HuH-7 (cell line): ENCODE data around the gene YWHAQ.
"Not testable (repeated sequence)": the region's sequence is repeated elsewhere in the genome, so short reads cannot be mapped to it uniquely, and the experiment has no call there.

Source experiments
- DNase-seq: peaks from one replicate; pipeline ENCODE4 v3.0.0; 2011; ENCODE audit warnings: low spot score

YWHAQ gene

DNA sequence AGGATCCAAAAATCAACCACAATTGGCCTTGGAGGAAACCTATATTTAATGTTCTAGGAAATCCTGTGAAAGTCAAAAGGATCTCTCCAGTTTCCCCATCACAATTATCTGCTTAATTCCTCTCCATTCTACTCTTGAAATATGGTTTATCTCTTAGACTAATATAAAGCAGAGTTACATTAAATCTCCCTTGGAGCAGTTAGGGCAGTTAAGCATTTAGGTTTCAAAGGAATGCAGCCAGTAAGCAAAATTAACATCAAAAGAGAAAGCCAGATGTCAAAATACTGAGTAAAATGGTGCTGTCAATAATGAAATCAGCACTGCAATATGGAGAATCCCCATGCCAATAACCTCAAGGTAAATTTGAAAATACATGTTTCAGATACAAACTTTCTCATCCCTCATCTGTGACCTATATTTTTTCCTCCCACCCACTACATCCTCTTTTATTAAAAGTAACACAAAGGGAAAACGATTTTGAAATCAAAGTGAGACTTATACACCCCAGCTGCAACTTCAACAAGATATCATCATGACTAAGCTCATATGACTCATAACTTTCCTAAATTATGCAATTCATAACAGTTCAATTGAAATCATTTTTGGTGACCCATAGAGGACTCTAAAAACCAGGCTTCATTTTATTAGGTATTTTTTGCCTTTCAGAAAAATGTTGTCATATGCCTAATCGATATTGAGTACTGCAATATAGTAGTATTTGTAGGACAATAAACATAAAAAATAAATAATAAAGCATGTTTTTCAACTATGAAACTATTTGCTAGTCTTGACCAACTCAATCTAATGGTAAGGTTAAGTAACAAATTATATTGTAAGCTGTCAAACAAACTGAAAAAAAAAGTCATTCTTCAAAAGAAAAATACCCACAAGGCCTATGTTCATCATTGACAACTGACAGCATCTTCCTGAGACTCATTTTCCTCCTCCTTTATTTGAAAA, 78.3 kb downstream of the YWHAQ start:
- DNase-seq, result no peak

DNA sequence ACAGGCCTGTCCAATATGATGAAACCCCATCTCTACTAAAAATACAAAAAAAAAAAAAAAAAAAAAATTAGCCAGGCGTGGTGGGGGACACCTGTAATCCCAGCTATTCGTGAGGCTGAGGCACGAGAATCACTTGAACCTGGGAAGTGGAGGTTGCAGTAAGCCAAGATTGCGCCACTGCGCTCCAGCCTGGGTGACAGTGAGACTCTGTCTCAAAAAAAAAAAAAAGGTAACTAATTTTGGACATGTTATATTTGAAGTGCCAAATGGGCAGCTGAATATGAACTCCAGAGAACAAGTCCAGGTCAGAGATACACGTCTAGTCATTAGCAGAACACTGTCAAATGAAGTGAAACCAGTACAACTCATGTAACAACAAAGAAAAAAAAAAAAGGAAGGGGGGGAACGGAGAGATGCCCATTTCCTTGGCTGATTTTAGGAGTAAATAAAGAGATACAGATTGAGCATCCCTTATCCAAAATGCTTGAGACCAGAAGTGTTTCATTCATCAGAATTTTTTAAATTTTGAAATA, 79.9 kb downstream of the YWHAQ start:
- not testable (repeated sequence) for DNase-seq

DNA sequence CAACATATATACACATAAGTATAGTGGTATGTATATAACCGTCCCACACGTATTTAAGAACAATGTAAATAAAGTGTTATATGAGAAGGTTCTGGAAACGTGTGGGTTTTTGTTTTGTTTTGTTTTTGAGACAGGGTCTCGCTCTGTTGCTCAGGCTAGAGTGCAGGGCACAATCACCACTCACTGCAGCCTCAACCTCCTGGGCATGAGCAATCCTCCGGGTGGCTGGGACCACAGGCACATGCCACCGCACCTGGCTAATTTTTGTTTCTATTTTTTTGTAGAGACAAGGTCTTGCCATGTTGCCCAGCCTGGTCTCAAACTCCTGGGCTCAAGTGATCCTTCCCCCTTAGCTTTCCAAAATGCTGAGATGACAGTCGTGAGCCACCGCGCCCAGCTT, 81.4 kb downstream of the YWHAQ start:
- DNase-seq, result no peak

GRCh38 chr2:9548506-9548905, 82.3 kb downstream of the YWHAQ start:
- no peak for DNase-seq

- DNase-seq, result no peak
These were observed 83.4 kb downstream of the YWHAQ start for GRCh38 chr2:9547262-9547991.

DNA sequence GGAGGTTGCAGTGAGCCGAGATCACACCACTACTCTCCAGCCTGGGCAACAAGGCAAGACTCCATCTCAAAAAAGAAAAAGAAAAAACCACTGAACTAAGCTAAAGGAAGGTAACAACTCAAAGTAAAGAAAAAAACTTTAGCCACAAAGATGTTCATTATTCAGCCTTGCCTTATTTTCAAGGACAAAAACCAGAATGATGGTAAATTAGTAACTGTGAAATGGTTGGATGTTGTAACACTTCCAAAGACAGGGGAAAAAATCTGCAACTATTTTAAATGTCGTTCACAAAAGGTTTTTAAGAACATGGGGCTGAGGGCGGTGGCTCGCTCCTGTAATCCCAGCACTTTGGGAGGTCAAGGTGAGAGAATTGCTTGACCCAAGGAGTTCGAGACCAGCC, 85.3 kb downstream of the YWHAQ start:
- no peak for DNase-seq

- DNase-seq, result no peak
These were observed 87.2 kb downstream of the YWHAQ start for GRCh38 chr2:9543557-9543956.

GRCh38 chr2:9539531-9539930, 91.3 kb downstream of the YWHAQ start:
- DNase-seq, result no peak

- DNase-seq, result no peak
These were observed 92.7 kb downstream of the YWHAQ start for GRCh38 chr2:9538000-9538507.

DNA sequence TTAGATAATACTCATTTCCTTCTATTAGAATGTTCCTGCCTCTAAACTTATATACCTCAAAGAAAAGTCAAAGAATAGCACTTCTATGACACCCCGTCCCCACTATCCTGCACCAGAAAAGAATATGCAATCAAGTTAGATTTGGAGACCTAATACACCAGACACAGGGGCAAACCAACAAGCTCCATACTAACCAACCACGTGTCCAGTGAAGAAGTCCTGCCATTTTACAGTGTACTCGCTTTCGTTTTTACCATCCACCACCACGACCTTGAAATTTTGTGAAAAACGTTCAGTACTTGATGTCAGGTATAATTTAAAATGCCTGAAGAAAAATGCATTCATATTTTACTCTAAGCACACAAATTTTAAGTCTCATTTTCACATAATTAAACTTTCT, 94.3 kb downstream of the YWHAQ start:
- no peak for DNase-seq

GRCh38 chr2:9535177-9535576, 95.6 kb downstream of the YWHAQ start:
- no peak for DNase-seq
